Kidney capillary endothelial cell (primary cell): ENCODE results near the gene SKP2.
A peak's percentile ranks its signal among the peaks of the same experiment; 100 is the strongest.

Experiments
- DNase-seq: peaks from one replicate; pipeline ENCODE4 v3.0.0-alpha.2; 2018; ENCODE audit warnings: low spot score

The SKP2 gene

GRCh38 chr5:36200513-36200912 is 48.6 kb downstream of the SKP2 start:
- peak; percentile 56 for DNase-seq

GRCh38 chr5:36202521-36202961 is 50.6 kb downstream of the SKP2 start:
- no peak for DNase-seq

GRCh38 chr5:36205329-36205728 is 53.4 kb downstream of the SKP2 start:
- no peak for DNase-seq

- DNase-seq = no peak
Observed at GRCh38 chr5:36206913-36207312, 55.0 kb downstream of the SKP2 start.

- no peak for DNase-seq
Observed at GRCh38 chr5:36208786-36209185, 56.9 kb downstream of the SKP2 start.

- DNase-seq = no peak
Observed at GRCh38 chr5:36209664-36210063, 57.8 kb downstream of the SKP2 start.

- no peak for DNase-seq
Observed at GRCh38 chr5:36214436-36214835, 62.5 kb downstream of the SKP2 start.

- no peak for DNase-seq
Observed at GRCh38 chr5:36215910-36216309, 64.0 kb downstream of the SKP2 start.

GRCh38 chr5:36217567-36217966 is 65.7 kb downstream of the SKP2 start:
- no peak for DNase-seq

GRCh38 chr5:36217988-36218387 is 66.1 kb downstream of the SKP2 start:
- DNase-seq = no peak

GRCh38 chr5:36222620-36223019 is 70.7 kb downstream of the SKP2 start:
- DNase-seq = no peak

- DNase-seq = no peak
Observed at GRCh38 chr5:36227046-36227445, 75.1 kb downstream of the SKP2 start.

- no peak for DNase-seq
Observed at GRCh38 chr5:36228505-36228904, 76.6 kb downstream of the SKP2 start.

GRCh38 chr5:36230151-36230790 is 78.4 kb downstream of the SKP2 start:
- DNase-seq = no peak

- DNase-seq = no peak
Observed at GRCh38 chr5:36232533-36232932, 80.6 kb downstream of the SKP2 start.
